K562 (cell line): Measurements from ENCODE around the gene ST7. TPM values are rescaled to one million over a fixed set of nuclear protein-coding genes. Genes with fewer than 3 reads are reported as not detected.

Source experiments
- CHD7 ChIP-seq: fragments of 200-600 bp; sonication (generic); IDR thresholded peaks from one replicate; pipeline ENCODE4 v1.6.1; 2012; ENCODE audit warnings: mild to moderate bottlenecking, low read depth, low read length, inconsistent platforms
- MAFG ChIP-seq: fragments of 450-650 bp; conservative IDR thresholded peaks from 2 replicates; pipeline ENCODE4 v1.6.1; 2016; ENCODE audit warnings: missing genetic modification characterization, missing compliant biosample characterization
- SMARCA4 ChIP-seq: fragments of 450-650 bp; IDR thresholded peaks from 2 replicates; pipeline ENCODE4 v1.6.1; 2016
- SRF ChIP-seq, 2 experiments: fragments of 250-450, 450-650 bp in 1 of 2; sonication (Bioruptor Pico) in 1 of 2; sonication (generic) in 1 of 2; formaldehyde crosslinking; IDR thresholded peaks; 2 replicates each; pipeline versions ENCODE4 v1.5.0 to v1.5.1; 2020 to 2022; ENCODE audit warnings: mild to moderate bottlenecking in 1 of 2, missing genetic modification reagents in 1 of 2
- ZNF146 ChIP-seq: IDR thresholded peaks from one replicate; pipeline ENCODE4 v1.6.1; 2018; ENCODE audit warnings: missing compliant biosample characterization; ENCODE audit not compliant: unreplicated experiment
- polyA plus RNA-seq, 8 experiments: library from polyadenylated mRNA; depleted of rRNA in 4 of 8; stranded (reverse) in 5 of 8; unstranded in 3 of 8; fragments of >200 nt; fragmentation: Nextera tagmentation in 2 of 8; fragmentation: Illumina TruSeq in 1 of 8; extraction: Ambion mirVana in 2 of 8; extraction: Trizol in 1 of 8; gene quantifications; 2 replicates each; pipeline versions ENCODE4 v1.2.1 to v1.2.3, GENCODE V29; 2011 to 2014; ENCODE audit warnings: inconsistent platforms in 1 of 8, missing spikeins in 1 of 8
- total RNA-seq, 7 experiments: library from RNA; depleted of rRNA in 6 of 7; stranded (reverse); fragments of >200 nt in 6 of 7; fragmentation: Illumina TruSeq in 2 of 7; extraction: Trizol in 2 of 7; gene quantifications; 2 replicates each; pipeline versions ENCODE4 v1.2.1 to v1.2.3, GENCODE V29; 2011 to 2021; ENCODE audit warnings: low replicate concordance in 1 of 7
- TF ChIP-seq, protein P1 (sequence below): sonication (generic); formaldehyde crosslinking; IDR thresholded peaks from 2 replicates; pipeline ENCODE4 v1.8.0; 2022; ENCODE audit warnings: mild to moderate bottlenecking, missing genetic modification reagents
- TF ChIP-seq, protein P2 (sequence below): sonication (generic); formaldehyde crosslinking; IDR thresholded peaks from 2 replicates; pipeline ENCODE4 v1.8.1; 2022; ENCODE audit warnings: missing genetic modification reagents

The ST7 gene
- total and polyA plus RNA-seq, 9 of the 15 experiments (the other 6 are each of a cell fraction or from before 2014, with no cell fraction given) = 23.9 to 56.3 (median 36.9) TPM

- TF ChIP-seq CHD7 (no peak), ZNF146 (CRISPR knock-in tag) (no peak), SRF (CRISPR knock-in tag; IDR thresholded peaks at IDR 0.05) (0 out of 4 replicates have a peak, but pooled peaks of 1 of the 2 experiments have one; percentile 49), MAFG (tag) (no peak), SMARCA4 (peak; percentile 41; the same call in 1 of the 2 replicates)
- TF ChIP-seq, protein P1, sequence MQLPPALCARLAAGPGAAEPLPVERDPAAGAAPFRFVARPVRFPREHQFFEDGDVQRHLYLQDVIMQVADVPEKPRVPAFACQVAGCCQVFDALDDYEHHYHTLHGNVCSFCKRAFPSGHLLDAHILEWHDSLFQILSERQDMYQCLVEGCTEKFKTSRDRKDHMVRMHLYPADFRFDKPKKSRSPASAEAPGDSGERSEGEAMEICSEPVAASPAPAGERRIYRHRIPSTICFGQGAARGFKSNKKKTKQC = no peak
- TF ChIP-seq, protein P2, sequence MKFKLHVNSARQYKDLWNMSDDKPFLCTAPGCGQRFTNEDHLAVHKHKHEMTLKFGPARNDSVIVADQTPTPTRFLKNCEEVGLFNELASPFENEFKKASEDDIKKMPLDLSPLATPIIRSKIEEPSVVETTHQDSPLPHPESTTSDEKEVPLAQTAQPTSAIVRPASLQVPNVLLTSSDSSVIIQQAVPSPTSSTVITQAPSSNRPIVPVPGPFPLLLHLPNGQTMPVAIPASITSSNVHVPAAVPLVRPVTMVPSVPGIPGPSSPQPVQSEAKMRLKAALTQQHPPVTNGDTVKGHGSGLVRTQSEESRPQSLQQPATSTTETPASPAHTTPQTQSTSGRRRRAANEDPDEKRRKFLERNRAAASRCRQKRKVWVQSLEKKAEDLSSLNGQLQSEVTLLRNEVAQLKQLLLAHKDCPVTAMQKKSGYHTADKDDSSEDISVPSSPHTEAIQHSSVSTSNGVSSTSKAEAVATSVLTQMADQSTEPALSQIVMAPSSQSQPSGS (CRISPR knock-in tag) = no peak
Observed at GRCh38 chr7:117086788-117087187, 133.5 kb downstream of the ST7 start (continued).
